ENCODE data around the gene DDIT4.

The DDIT4 gene

GRCh38 chr10:72274213-72274729 is 547 bp downstream of the DDIT4 start:
- no peak for DNase-seq (ENCODE audit: extremely low read depth, low read depth)
- no peak for TF ChIP-seq CTCF (IDR thresholded peaks at IDR 0.05; ENCODE audit: low read depth, low read length)

GRCh38 chr10:72274730-72275350 is 1.1 kb downstream of the DDIT4 start:
- no peak for DNase-seq (ENCODE audit: extremely low read depth, low read depth)
- TF ChIP-seq CTCF (IDR thresholded peaks at IDR 0.05; ENCODE audit: low read depth, low read length) = peak; percentile 78

DNA sequence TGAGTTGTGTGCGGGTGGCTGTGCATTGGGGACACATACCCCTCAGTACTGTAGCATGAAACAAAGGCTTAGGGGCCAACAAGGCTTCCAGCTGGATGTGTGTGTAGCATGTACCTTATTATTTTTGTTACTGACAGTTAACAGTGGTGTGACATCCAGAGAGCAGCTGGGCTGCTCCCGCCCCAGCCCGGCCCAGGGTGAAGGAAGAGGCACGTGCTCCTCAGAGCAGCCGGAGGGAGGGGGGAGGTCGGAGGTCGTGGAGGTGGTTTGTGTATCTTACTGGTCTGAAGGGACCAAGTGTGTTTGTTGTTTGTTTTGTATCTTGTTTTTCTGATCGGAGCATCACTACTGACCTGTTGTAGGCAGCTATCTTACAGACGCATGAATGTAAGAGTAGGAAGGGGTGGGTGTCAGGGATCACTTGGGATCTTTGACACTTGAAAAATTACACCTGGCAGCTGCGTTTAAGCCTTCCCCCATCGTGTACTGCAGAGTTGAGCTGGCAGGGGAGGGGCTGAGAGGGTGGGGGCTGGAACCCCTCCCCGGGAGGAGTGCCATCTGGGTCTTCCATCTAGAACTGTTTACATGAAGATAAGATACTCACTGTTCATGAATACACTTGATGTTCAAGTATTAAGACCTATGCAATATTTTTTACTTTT is 1.8 kb downstream of the DDIT4 start:
- no peak for TF ChIP-seq CTCF (IDR thresholded peaks at IDR 0.05; ENCODE audit: low read depth, low read length)

GRCh38 chr10:72276013-72276387 is 2.3 kb downstream of the DDIT4 start:
- no peak for TF ChIP-seq CTCF (IDR thresholded peaks at IDR 0.05; ENCODE audit: low read depth, low read length)
- DNase-seq (ENCODE audit: extremely low read depth, low read depth) = no peak

More for the DNA sequence above, 1.8 kb downstream of the DDIT4 start:
- no peak for DNase-seq (ENCODE audit: extremely low read depth, low read depth)

DNA sequence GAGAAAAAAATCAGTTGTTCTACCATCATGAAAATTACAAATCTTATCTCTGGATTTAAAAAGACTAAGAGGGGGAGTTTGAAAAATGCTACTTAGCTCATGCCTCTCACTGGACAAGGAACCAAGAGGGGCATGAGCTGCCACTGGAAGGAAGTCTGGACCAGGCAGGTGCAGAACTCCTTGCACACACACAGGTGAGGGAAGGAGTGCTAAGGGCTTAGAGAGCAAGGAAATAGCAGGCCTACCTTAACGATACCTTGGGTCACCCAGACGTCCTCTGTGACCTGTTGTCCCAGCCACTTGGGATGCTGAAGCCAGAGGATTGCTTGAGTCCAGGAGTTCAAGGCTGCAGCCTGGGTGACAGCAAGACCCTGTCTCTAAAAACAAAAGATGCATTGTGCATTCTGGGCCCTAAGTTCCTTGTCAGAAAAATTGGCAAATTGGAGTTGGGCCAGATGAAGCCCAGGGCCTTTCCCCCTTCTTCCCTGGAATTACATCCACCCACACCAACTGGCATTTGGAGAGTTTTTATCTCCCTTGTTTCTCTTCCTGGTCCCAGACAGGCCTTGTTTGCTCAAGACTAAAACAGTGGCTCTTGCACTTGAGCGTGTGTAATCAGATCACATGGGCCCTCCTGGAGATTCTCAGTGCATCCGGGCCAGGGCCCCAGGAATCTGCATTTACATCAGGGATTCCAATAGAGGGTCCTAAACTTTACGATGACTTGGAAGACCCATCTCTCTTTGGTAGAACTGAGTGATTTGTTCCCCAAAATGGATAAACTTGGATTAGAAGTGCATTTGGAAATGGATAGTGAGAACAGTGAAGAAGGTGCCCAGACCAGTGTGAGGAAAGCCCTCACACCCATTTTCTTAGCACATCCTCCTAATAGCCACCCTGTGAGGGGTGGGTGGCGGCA is 3.0 kb downstream of the DDIT4 start:
- no peak for DNase-seq (ENCODE audit: extremely low read depth, low read depth)
- TF ChIP-seq CTCF (IDR thresholded peaks at IDR 0.05; ENCODE audit: low read depth, low read length) = no peak

- TF ChIP-seq CTCF (IDR thresholded peaks at IDR 0.05; ENCODE audit: low read depth, low read length) = no peak
- no peak for DNase-seq (ENCODE audit: extremely low read depth, low read depth)
These were observed 3.7 kb downstream of the DDIT4 start for GRCh38 chr10:72277340-72277995.

Data from AG09319 (cell line).